Peyer's patch (tissue), 4 donors: Measurements from ENCODE around the gene ALOXE3. TPM values are rescaled to one million over a fixed set of nuclear protein-coding genes. Genes with fewer than 3 reads are reported as not detected.

Experiments
- DNase-seq, 3 donors: peaks; one replicate each; pipeline ENCODE4 v3.0.0-alpha.2; 2017 to 2019
- H3K27ac ChIP-seq, 4 donors: fragments of 200-600 bp; sonication (generic); one replicate each; pipeline ENCODE4 v1.5.1; 2016 to 2019
- H3K27me3 ChIP-seq, 2 donors: fragments of 200-600 bp; sonication (generic); one replicate each; pipeline ENCODE4 v1.5.1; 2019
- H3K36me3 ChIP-seq, 3 donors: fragments of 200-600 bp; sonication (generic); one replicate each; pipeline ENCODE4 v1.5.1; 2016 to 2019
- H3K4me1 ChIP-seq, 4 donors: fragments of 200-600 bp; sonication (generic); one replicate each; pipeline ENCODE4 v1.5.1; 2016 to 2019
- H3K4me3 ChIP-seq, 4 donors: fragments of 200-600 bp; sonication (generic); 1 replicate in 3 of 4; 2 replicates in 1 of 4; pipeline ENCODE4 v1.5.1; 2016 to 2019; ENCODE audit warnings: mild to moderate bottlenecking in 1 of 4
- H3K9me3 ChIP-seq, 4 donors: fragments of 200-600 bp; sonication (generic); one replicate each; pipeline ENCODE4 v1.5.1; 2016 to 2019; ENCODE audit warnings: mild to moderate bottlenecking in 1 of 4
- CTCF ChIP-seq, 6 experiments: fragments of 450-650 bp in 4 of 6; fragments of 200-600 bp in 2 of 6; sonication (generic) in 1 of 6; IDR thresholded peaks; one replicate each; pipeline ENCODE4 v1.5.1; 2017 to 2019; ENCODE audit warnings: antibody characterized with exemption in 6 of 6, mild to moderate bottlenecking in 3 of 6, moderate library complexity in 1 of 6
- POLR2A ChIP-seq, 2 donors: fragments of 450-650 bp; IDR thresholded peaks; one replicate each; pipeline ENCODE4 v1.5.1; 2017; ENCODE audit warnings: antibody characterized with exemption in 2 of 2, mild to moderate bottlenecking in 2 of 2, moderate library complexity in 2 of 2
- total RNA-seq, 4 donors: library from RNA; depleted of rRNA; stranded (reverse); fragments of >200 nt; gene quantifications; one replicate each; pipeline ENCODE4 v1.1.0, GENCODE V29; 2016

ALOXE3 gene
- total RNA-seq, 4 donors from 2014 or later: not detected

GRCh38 chr17:8162997-8163977, 45.0 kb upstream of the ALOXE3 start:
- H3K9me3 ChIP-seq: no peaks in the 10 kb centered on the region
- peak overlapping the region; percentile 99 to 100 (median 100) for H3K27ac ChIP-seq
- peak in 1 of 3 donors; percentile 52 for DNase-seq
- peaks cover 0 to 22% (median 0%) of the 10 kb centered on the region in 3 donors for H3K36me3 ChIP-seq
- no peaks in the 10 kb centered on the region for H3K27me3 ChIP-seq
- TF ChIP-seq CTCF (IDR thresholded peaks at IDR 0.05): no peak
- TF ChIP-seq POLR2A (IDR thresholded peaks at IDR 0.05): no peak
- peaks cover 9 to 53% (median 18%) of the 10 kb centered on the region in 4 donors for H3K4me1 ChIP-seq
- H3K4me3 ChIP-seq: peak overlapping the region; percentile 99 to 100 (median 100)

GRCh38 chr17:8162233-8162996, 44.1 kb upstream of the ALOXE3 start, which contains the start of gene VAMP2:
TSS of gene VAMP2 (minus strand) at chr17:8162948. CDS start at chr17:8162879, 69 bp downstream.
- H3K9me3 ChIP-seq: no peaks in the 10 kb centered on the region
- peak; percentile 74 to 90 (median 86) for DNase-seq
- H3K4me1 ChIP-seq: peaks cover 9 to 55% (median 18%) of the 10 kb centered on the region in 4 donors
- H3K4me3 ChIP-seq: peak within 1 kb of the TSS; percentile 99 to 100 (median 100)
- TF ChIP-seq CTCF (IDR thresholded peaks at IDR 0.05) (peak in 4 of 6 experiments; percentile 8 to 25 (median 24)), POLR2A (IDR thresholded peaks at IDR 0.05) (peak; percentile 53 to 78)
- peaks cover 0 to 22% (median 0%) of the 10 kb centered on the region in 3 donors for H3K36me3 ChIP-seq
- H3K27ac ChIP-seq: peak within 1 kb of the TSS; percentile 99 to 100 (median 100)
- H3K27me3 ChIP-seq: no peaks in the 10 kb centered on the region

GRCh38 chr17:8161289-8162232, 43.2 kb upstream of the ALOXE3 start:
- DNase-seq: peak in 1 of 3 donors; percentile 51
- Histone ChIP-seq H3K36me3 (peaks cover 0 to 22% (median 0%) of the 10 kb centered on the region in 3 donors), H3K27me3 (no peaks in the 10 kb centered on the region), H3K27ac (peak overlapping the region; percentile 99 to 100 (median 100)), H3K4me1 (peaks cover 9 to 58% (median 20%) of the 10 kb centered on the region in 4 donors), H3K9me3 (no peaks in the 10 kb centered on the region), H3K4me3 (peak overlapping the region; percentile 99 to 100 (median 100))
- TF ChIP-seq CTCF (IDR thresholded peaks at IDR 0.05) (no peak), POLR2A (IDR thresholded peaks at IDR 0.05) (no peak)

GRCh38 chr17:8160741-8161221, 42.5 kb upstream of the ALOXE3 start:
- Histone ChIP-seq H3K4me3 (no peak overlapping the region), H3K27ac (peak overlapping the region; percentile 58 to 100 (median 100)), H3K4me1 (peaks cover 9 to 58% (median 20%) of the 10 kb centered on the region in 4 donors), H3K9me3 (no peaks in the 10 kb centered on the region), H3K27me3 (no peaks in the 10 kb centered on the region), H3K36me3 (peaks cover 0 to 22% (median 0%) of the 10 kb centered on the region in 3 donors)
- no peak for DNase-seq
- no peak for TF ChIP-seq CTCF (IDR thresholded peaks at IDR 0.05)
